Kidney tubule cell (primary cell): ENCODE results near the gene RAD51B.

ENCODE experiments used
- DNase-seq: peaks from one replicate; pipeline ENCODE4 v3.0.0-alpha.2; 2018; ENCODE audit warnings: low spot score

RAD51B gene

GRCh38 chr14:67835596-67835995 lies 16.0 kb downstream of the RAD51B start:
- DNase-seq = no peak

GRCh38 chr14:67837011-67837624 lies 17.5 kb downstream of the RAD51B start:
- peak; percentile 74 for DNase-seq

- DNase-seq = no peak
These were observed 26.5 kb downstream of the RAD51B start for GRCh38 chr14:67846029-67846610.

GRCh38 chr14:67850066-67850830 lies 30.7 kb downstream of the RAD51B start:
- DNase-seq = no peak

GRCh38 chr14:67851785-67852410 lies 32.3 kb downstream of the RAD51B start:
- no peak for DNase-seq

- no peak for DNase-seq
These were observed 33.5 kb downstream of the RAD51B start for GRCh38 chr14:67852926-67853604.

GRCh38 chr14:67853715-67854114 lies 34.1 kb downstream of the RAD51B start:
- DNase-seq = no peak

GRCh38 chr14:67856827-67857226 lies 37.2 kb downstream of the RAD51B start:
- DNase-seq = no peak

GRCh38 chr14:67857778-67858350 lies 38.3 kb downstream of the RAD51B start:
- no peak for DNase-seq

- DNase-seq = no peak
These were observed 39.7 kb downstream of the RAD51B start for GRCh38 chr14:67859169-67859749.

GRCh38 chr14:67863223-67863622 lies 43.6 kb downstream of the RAD51B start:
- DNase-seq = peak; percentile 71

- DNase-seq = no peak
These were observed 55.8 kb downstream of the RAD51B start for GRCh38 chr14:67875175-67876006.

GRCh38 chr14:67879026-67879425 lies 59.4 kb downstream of the RAD51B start:
- DNase-seq = no peak

- DNase-seq = no peak
These were observed 61.6 kb downstream of the RAD51B start for GRCh38 chr14:67881225-67881624.

GRCh38 chr14:67882986-67883555 lies 63.5 kb downstream of the RAD51B start:
- DNase-seq = no peak

- DNase-seq = peak; percentile 30
These were observed 64.1 kb downstream of the RAD51B start for GRCh38 chr14:67883717-67884116.

- DNase-seq = no peak
These were observed 66.6 kb downstream of the RAD51B start for GRCh38 chr14:67886191-67886590.

- DNase-seq = no peak
These were observed 67.9 kb downstream of the RAD51B start for GRCh38 chr14:67887478-67887877.

GRCh38 chr14:67889455-67889854 lies 69.9 kb downstream of the RAD51B start:
- no peak for DNase-seq

- DNase-seq = peak; percentile 39
These were observed 73.0 kb downstream of the RAD51B start for GRCh38 chr14:67892466-67893100.
